ENCODE results near the gene BIN2.

- TF ChIP-seq CTCF (IDR thresholded peaks at IDR 0.05) (no peak), POLR2A (IDR thresholded peaks at IDR 0.05) (no peak), POLR2AphosphoS5 (IDR thresholded peaks at IDR 0.05) (no peak), EP300 (IDR thresholded peaks at IDR 0.05) (no peak)
These were observed 85.9 kb downstream of the BIN2 start for GRCh38 chr12:51238037-51238509.

Data from stomach (tissue), 4 donors.